ENCODE data around the gene RAPGEF4. TPM values are rescaled to one million over a fixed set of nuclear protein-coding genes. Genes with fewer than 3 reads are reported as not detected.

Gene RAPGEF4
- total RNA-seq, 1 experiment from 2014 or later: 1.4 TPM

DNA sequence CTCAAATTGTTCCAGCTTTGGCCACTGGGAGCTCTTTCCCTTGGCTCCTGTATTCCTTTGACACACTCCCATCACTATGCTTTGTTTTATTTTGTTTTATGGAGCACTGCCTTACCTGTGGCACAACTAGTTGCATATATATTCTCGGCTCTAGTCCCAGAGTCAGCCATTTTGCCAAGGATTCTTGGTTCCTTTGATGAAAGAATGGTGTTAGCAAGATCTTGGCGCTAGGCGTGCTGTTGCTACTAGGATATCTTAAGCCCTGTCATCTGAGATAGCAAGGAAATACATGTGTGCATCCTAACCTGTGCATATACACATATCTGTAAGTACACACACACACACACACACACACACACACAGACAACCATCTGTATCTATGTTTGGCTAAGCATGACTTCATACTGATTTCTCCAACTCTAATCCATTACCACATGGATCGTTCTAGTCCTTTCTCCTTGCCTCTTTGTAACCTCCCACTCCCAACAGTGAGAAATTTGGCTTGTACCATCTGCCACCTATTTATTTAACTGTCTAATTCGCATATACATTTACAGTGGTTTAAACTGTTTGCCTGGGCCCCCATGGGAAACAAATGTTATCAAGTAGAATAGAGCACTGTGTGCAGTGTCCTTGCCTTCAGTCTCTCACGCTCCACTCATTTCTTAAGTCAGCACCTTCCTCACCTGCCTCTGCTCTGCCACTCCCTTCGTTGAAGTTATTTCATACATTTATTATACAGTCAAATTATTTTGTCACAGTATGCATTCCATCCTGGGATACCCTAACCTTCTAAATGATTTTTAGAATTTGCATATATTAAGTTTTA, 202.5 kb downstream of the RAPGEF4 start:
- Histone ChIP-seq H3K79me1 (ENCODE audit: insufficient read depth, low read depth, low read length, poor library complexity, severe bottlenecking) (no peaks in the 10 kb centered on the region), H2BK15ac (ENCODE audit: low read depth, low read length) (no peak overlapping the region), H2AFZ (ENCODE audit: low read length) (no peak overlapping the region), H3K27ac (ENCODE audit: insufficient read length, low read depth, low read length) (no peak overlapping the region), H3K23ac (ENCODE audit: insufficient read length, low read depth, low read length) (no peak overlapping the region), H4K8ac (replicated peaks; ENCODE audit: insufficient read length, low read depth, low read length) (no peak overlapping the region), H3K18ac (ENCODE audit: insufficient read length, low read depth, low read length) (no peak overlapping the region), H3K14ac (ENCODE audit: insufficient read depth, low read length) (no peak overlapping the region), H3K79me2 (ENCODE audit: insufficient read depth, low read length) (no peaks in the 10 kb centered on the region), H3K27me3 (ENCODE audit: insufficient read depth, low read length) (no peaks in the 10 kb centered on the region), H2AK5ac (ENCODE audit: insufficient read length, low read length) (no peak overlapping the region), H4K91ac (ENCODE audit: insufficient read length, low read depth, low read length) (no peak overlapping the region), H4K5ac (ENCODE audit: insufficient read length, low read depth, low read length) (no peak overlapping the region), H3K23me2 (ENCODE audit: insufficient read length, low read depth, low read length, poor library complexity, severe bottlenecking) (no peaks in the 10 kb centered on the region), H3K9me3 (ENCODE audit: control insufficient read depth, low read depth, low read length) (no peaks in the 10 kb centered on the region), H3K4me2 (ENCODE audit: insufficient read depth, insufficient read length, low read length) (no peak overlapping the region), H3T11ph (ENCODE audit: low read length) (no peak overlapping the region), H3K9ac (ENCODE audit: extremely low read depth, insufficient read length, low read length) (no peak overlapping the region), H3K4ac (ENCODE audit: low read depth, low read length) (no peak overlapping the region), H2BK20ac (ENCODE audit: low read depth, low read length, poor library complexity, severe bottlenecking) (no peak overlapping the region), H2BK120ac (ENCODE audit: low read depth, low read length, poor library complexity, severe bottlenecking) (no peak overlapping the region), H2BK12ac (ENCODE audit: insufficient read length, low read depth, low read length) (no peak overlapping the region), H2BK5ac (ENCODE audit: insufficient read length, low read length) (no peak overlapping the region), H3K4me1 (ENCODE audit: insufficient read depth, low read length) (no peaks in the 10 kb centered on the region), H3K56ac (ENCODE audit: insufficient read length, low read depth, low read length) (no peak overlapping the region), H4K20me1 (ENCODE audit: control insufficient read depth, insufficient read depth, insufficient read length) (no peaks in the 10 kb centered on the region)
- DNase-seq: no peak
- WGBS (ENCODE audit: extremely low coverage, insufficient read length, low lambda C conversion rate): no CpG with 5 or more reads among the region's 7 CpGs
- Mint-ChIP-seq H3K27ac (no peak overlapping the region), H3K27me3 (ENCODE audit: low read depth) (peaks cover 2% of the 10 kb centered on the region; the same call in 1 of the 2 replicates), H3K9me3 (no peaks in the 10 kb centered on the region; a peak in 2 of 5 replicates), H3K4me3 (no peak overlapping the region), H3K4me1 (no peaks in the 10 kb centered on the region), H3K36me3 (ENCODE audit: insufficient read depth in 1 of 3, low read depth in 3 of 3) (no peaks in the 10 kb centered on the region)
- no peak for TF ChIP-seq CTCF (conservative IDR thresholded peaks at IDR 0.05)
